Progenitor cell of endocrine pancreas (in vitro differentiated cells): ENCODE data around the gene SLC35G1. TPM values are rescaled to one million over a fixed set of nuclear protein-coding genes. Genes with fewer than 3 reads are reported as not detected.

ENCODE experiments used
- DNase-seq: peaks from one replicate; pipeline ENCODE4 v3.0.0; 2021; ENCODE audit warnings: low spot score; ENCODE audit not compliant: unreplicated experiment
- H3K27ac Mint-ChIP-seq: 2 replicates; pipeline ENCODE4 v1.8.0; 2021; ENCODE audit warnings: mild to moderate bottlenecking, moderate library complexity, mixed read lengths
- H3K27me3 Mint-ChIP-seq: 2 replicates; pipeline ENCODE4 v1.8.0; 2021; ENCODE audit warnings: mixed read lengths
- H3K36me3 Mint-ChIP-seq: 2 replicates; pipeline ENCODE4 v1.8.0; 2022; ENCODE audit warnings: mixed read lengths; ENCODE audit not compliant: insufficient read depth
- H3K4me1 Mint-ChIP-seq: 2 replicates; pipeline ENCODE4 v1.8.0; 2021; ENCODE audit warnings: low read depth, mixed read lengths
- H3K4me3 Mint-ChIP-seq: 2 replicates; pipeline ENCODE4 v1.8.0; 2021; ENCODE audit warnings: low read depth, mild to moderate bottlenecking, moderate library complexity, mixed read lengths
- H3K9me3 Mint-ChIP-seq: 2 replicates; pipeline ENCODE4 v1.8.0; 2021; ENCODE audit warnings: low read depth, mixed read lengths
- CTCF ChIP-seq: fragments of 200-600 bp; sonication (generic); IDR thresholded peaks from one replicate; pipeline ENCODE4 v1.5.0; 2021; ENCODE audit warnings: antibody characterized with exemption, mild to moderate bottlenecking; ENCODE audit not compliant: unreplicated experiment
- total RNA-seq: library from RNA; stranded (reverse); gene quantifications from 2 replicates; pipeline ENCODE4 v1.2.1, GENCODE V29; 2021

The SLC35G1 gene
- total RNA-seq, 1 donor from 2014 or later: 7.3 TPM

- no peak for DNase-seq
- Mint-ChIP-seq H3K36me3 (peaks cover 5% of the 10 kb centered on the region), H3K9me3 (no peaks in the 10 kb centered on the region), H3K4me3 (peak overlapping the region; percentile 88), H3K4me1 (peaks cover 8% of the 10 kb centered on the region), H3K27me3 (peaks cover 25% of the 10 kb centered on the region), H3K27ac (peak overlapping the region; percentile 53)
- no peak for TF ChIP-seq CTCF
Measured at GRCh38 chr10:93894516-93895378, 969 bp downstream of the SLC35G1 start.

- no peaks in the 10 kb centered on the region for H3K9me3 Mint-ChIP-seq
- H3K27ac Mint-ChIP-seq: no peak overlapping the region
- H3K4me3 Mint-ChIP-seq: no peak overlapping the region
- H3K4me1 Mint-ChIP-seq: peaks cover 8% of the 10 kb centered on the region
- peaks cover 10% of the 10 kb centered on the region for H3K36me3 Mint-ChIP-seq
- no peak for DNase-seq
- no peak for TF ChIP-seq CTCF
- peaks cover 18% of the 10 kb centered on the region for H3K27me3 Mint-ChIP-seq
Measured at GRCh38 chr10:93897070-93897780, 3.4 kb downstream of the SLC35G1 start.

GRCh38 chr10:93899109-93899508 is 5.3 kb downstream of the SLC35G1 start:
- no peak overlapping the region for H3K4me3 Mint-ChIP-seq
- H3K9me3 Mint-ChIP-seq: no peaks in the 10 kb centered on the region
- peaks cover 10% of the 10 kb centered on the region for H3K36me3 Mint-ChIP-seq
- TF ChIP-seq CTCF: no peak
- H3K27me3 Mint-ChIP-seq: peaks cover 15% of the 10 kb centered on the region
- H3K27ac Mint-ChIP-seq: no peak overlapping the region
- DNase-seq: no peak
- H3K4me1 Mint-ChIP-seq: peaks cover 8% of the 10 kb centered on the region

- no peak for TF ChIP-seq CTCF
- no peaks in the 10 kb centered on the region for H3K9me3 Mint-ChIP-seq
- no peaks in the 10 kb centered on the region for H3K27me3 Mint-ChIP-seq
Measured at GRCh38 chr10:93903051-93903450, 9.3 kb downstream of the SLC35G1 start.

GRCh38 chr10:93904901-93905300 is 11.1 kb downstream of the SLC35G1 start:
- Mint-ChIP-seq H3K36me3 (peaks cover 7% of the 10 kb centered on the region), H3K4me3 (no peak overlapping the region), H3K27ac (no peak overlapping the region), H3K4me1 (no peaks in the 10 kb centered on the region), H3K9me3 (no peaks in the 10 kb centered on the region), H3K27me3 (no peaks in the 10 kb centered on the region)
- no peak for DNase-seq
- no peak for TF ChIP-seq CTCF

More at GRCh38 chr10:93903051-93903450, 9.3 kb downstream of the SLC35G1 start:
- peaks cover 10% of the 10 kb centered on the region for H3K36me3 Mint-ChIP-seq
- no peak overlapping the region for H3K4me3 Mint-ChIP-seq
- H3K4me1 Mint-ChIP-seq: no peaks in the 10 kb centered on the region
- DNase-seq: no peak
- no peak overlapping the region for H3K27ac Mint-ChIP-seq
